Measurements from ENCODE around the gene USP6NL.

USP6NL gene

DNA sequence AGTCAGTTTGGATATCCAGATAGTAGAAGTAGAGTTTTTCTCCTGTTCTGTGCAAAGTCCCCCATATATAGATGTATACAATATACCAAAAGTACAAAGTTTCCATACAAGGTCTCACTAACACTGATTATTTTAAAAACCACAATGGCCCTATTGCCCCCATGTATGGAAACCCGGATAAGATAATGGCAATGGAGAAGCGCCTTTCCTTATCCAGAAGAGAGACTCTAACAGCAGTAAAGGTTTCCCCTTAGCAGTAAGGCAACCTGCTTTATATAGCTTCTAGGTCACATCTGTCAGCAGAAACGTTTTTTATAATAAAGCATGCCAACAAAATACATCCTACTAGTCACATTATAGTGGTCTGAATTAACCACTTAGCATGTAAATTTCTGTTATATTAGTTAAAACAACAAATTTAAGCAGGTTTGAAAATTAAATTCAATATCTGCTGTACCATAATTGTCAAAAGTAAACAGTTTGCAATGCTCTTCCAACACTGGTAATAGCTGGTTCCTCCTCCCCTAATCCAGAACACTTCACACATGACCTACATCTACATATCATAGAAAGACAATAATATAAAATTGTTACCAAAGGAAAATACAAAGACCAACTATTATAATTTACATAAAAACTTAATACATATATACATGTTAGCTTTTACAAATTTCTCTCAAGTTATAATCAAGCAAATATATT is 22.4 kb downstream of the USP6NL start:
- DNase-seq: no peak

GRCh38 chr10:11587722-11588259 is 23.7 kb downstream of the USP6NL start:
- DNase-seq: no peak

GRCh38 chr10:11586170-11586569 is 25.3 kb downstream of the USP6NL start:
- no peak for DNase-seq

DNA sequence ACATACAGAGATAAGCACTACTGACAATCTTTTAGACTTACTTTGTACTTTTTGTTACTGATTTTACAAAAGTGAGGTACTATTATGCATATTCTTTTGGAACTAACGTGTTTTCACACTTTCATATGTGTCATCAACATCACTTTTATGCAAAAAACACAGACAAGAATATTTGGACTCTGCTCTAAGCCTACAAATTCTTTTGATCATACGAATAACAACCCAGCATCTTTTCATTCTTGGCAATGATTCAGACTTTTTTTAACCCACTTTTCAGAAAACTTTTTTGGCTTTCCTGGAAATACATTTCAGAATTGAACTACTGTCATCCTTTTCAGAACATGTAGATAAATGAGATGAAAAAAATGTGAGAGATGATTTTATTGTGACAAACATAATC is 30.2 kb downstream of the USP6NL start:
- no peak for DNase-seq

- no peak for DNase-seq
These were observed 31.6 kb downstream of the USP6NL start for GRCh38 chr10:11579885-11580284.

- DNase-seq: no peak
These were observed 32.6 kb downstream of the USP6NL start for GRCh38 chr10:11578802-11579255.

- DNase-seq: no peak
These were observed 35.2 kb downstream of the USP6NL start for GRCh38 chr10:11576092-11576809.

- DNase-seq: no peak
These were observed 38.0 kb downstream of the USP6NL start for GRCh38 chr10:11573497-11573896.

DNA sequence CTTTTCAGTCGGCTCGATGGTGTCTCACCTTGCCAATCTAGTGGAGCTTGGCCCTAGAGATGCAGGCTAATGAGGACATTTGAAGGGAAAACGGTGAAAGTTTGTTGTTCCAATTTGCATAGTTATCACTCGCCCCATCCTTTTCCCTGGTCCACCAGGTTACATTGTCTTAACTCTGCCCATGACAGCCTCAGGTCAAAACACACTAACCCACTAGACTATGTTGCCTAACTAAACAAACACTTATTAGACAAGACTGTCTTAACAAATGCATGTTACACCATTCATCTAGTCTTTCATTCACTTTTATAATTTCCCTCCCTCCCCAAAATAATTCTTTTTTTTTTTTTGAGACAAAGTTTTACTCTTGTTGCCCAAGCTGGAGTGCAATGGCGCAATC is 40.7 kb downstream of the USP6NL start:
- no peak for DNase-seq

DNA sequence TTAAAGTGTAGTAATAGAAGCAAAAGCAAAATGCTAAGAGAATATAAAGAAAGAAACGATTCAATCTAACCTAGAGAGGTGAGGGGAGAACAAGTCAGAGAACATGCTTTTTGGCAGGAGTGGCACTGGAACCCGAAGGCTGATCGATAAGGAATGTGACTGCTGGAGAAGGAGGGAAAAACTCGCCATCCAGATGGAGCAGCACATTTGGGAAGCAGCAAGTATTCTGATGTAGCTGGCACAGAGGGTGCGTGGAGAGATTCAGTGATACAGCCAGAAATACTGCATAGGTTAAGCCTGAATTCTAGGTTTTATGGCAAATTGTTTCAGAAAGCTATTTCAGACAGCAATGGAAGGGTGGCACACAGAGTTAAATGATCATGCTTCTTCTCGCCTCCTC is 42.0 kb downstream of the USP6NL start:
- no peak for DNase-seq

DNA sequence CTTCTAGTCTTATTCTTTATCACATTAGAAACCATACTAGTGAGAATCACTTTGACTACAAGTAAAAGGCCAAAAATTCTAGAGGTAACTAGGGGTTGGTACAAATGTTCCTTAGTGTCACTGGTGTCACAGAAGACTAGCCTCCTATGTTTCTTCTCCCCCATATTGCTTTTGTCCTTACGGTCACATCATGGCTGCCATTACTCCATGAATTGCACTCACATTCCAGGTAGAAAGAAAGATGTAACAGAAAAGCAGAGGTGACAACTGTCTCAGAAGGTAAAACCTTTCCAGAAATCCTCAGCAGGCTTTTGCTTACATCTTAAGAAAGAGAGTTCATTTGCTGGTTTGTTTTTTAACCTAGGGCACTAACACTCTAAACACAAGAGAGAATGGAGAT is 42.9 kb downstream of the USP6NL start:
- DNase-seq: no peak

DNA sequence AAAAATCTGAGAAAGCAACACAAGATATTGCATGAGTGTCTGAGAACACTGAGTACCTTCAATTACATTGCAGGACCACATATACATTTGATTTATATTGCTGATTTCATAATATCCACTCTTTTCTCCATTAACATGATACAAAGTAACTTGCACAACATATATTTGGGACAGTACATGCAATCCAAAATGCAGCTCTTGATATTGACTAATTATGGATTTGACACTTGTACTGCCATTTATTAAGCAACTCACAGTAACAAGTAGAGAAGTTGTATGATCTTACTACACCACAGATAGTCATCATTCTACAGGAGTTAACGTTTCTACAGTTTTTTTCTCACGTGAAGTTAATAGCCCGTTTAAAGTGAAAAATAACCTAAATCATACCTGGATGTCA is 46.7 kb downstream of the USP6NL start:
- DNase-seq: no peak

DNA sequence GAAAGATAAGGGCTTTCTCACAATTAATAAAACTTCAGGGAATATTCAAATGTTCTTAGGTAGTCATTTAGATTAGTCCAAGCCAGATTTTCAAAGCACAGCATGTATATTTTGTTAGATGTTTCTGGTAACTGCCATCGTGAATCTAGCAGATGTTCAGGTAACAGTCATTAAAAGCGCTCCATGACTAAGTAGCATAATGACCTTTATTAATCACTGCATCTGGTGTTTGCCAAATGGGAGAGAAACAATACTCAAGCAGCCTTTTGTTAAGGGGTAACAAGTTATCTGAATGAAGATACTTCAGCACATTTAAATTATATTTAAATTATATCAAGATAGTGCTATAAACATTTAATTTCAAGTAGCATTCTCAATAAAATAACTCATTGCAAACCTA is 47.5 kb downstream of the USP6NL start:
- no peak for DNase-seq

DNA sequence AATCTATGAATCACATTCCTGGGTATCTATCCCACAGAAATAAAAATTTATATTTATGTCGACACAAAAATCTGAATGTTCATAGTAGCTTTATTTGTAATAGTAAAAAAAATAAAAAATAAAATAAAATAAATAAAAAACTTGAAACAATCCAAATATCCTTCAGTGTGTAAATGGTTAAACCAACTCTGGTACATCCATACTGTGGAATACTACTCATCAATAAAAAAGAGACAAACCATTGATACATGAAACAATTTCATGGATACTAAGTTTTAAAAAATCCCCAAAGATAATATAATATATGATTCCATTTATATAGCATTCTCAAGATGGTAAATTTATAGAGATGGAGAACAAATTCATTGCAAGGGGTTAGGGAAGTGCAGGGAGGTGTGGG is 48.6 kb downstream of the USP6NL start:
- DNase-seq: no peak

GRCh38 chr10:11560076-11560709 is 51.3 kb downstream of the USP6NL start:
- no peak for DNase-seq

DNA sequence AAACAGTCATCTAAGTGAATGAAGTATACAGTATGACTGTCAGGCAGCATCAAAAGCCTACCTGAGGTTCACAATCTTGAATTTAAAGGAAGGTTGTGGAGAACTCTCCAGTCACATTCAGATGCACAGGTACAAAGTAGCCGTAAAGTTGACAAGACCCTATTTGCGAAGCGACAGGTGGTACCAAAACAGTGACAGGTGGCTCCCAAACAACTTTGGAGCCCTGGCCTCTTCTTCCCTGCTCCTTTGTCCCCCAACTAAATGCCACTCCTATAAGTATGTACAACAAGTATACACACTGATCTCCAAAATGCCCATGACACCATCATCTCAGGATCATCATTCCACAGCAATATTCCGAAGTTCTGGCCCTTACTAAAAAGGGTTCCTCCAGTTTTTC is 53.5 kb downstream of the USP6NL start:
- no peak for DNase-seq

GRCh38 chr10:11557513-11557912 is 53.9 kb downstream of the USP6NL start:
- DNase-seq: no peak

DNA sequence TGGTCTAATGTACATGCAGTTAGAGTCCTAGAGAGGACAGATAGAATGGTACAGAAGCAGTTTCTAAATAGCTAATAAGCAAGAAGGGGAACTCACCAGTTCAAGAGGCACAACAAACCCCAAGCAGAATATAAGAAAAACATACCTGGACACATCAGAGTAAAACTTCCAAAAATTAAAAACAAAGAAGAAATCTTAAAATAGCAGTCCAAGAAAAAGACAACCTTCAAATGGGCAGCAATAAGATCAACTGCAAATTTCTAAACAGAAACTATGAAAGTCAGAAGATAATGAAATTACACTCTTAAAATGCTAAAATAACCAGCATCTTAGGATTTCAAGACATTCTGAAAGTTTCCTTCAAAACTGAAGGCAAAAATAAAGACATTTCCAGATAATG is 55.9 kb downstream of the USP6NL start:
- DNase-seq: no peak

- no peak for DNase-seq
These were observed 57.6 kb downstream of the USP6NL start for GRCh38 chr10:11553773-11554381.

DNA sequence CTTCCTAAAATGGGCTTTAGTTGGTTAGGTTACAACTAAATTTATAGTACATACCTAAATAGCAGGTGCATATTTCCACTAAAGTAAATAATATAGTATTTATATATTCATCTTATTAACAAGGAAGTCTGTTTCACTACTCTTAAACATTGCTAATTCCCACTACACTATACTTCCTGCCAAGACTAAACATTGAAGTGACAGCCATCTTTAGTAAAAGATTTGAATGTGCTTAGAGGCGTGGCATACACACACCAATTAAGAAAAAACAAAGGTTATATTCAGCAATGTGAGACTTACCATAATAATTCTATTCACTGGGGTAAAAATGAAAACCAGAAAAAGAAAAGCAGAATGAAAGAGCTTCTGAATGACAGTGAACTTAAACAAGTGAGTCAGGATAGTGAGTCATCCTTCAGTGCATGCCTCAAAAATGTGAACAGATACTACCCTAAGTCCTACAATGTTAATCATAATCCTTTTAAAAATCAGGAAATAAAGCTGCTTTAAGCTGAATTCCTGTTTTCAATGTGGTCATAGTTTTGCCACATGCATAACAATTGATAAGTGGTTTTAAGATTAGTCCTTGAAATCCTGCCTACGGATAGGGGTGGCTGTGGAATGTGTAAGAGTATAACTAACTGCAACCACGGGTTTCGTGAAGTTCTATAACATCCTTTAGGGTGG is 59.4 kb downstream of the USP6NL start:
- no peak for DNase-seq

DNA sequence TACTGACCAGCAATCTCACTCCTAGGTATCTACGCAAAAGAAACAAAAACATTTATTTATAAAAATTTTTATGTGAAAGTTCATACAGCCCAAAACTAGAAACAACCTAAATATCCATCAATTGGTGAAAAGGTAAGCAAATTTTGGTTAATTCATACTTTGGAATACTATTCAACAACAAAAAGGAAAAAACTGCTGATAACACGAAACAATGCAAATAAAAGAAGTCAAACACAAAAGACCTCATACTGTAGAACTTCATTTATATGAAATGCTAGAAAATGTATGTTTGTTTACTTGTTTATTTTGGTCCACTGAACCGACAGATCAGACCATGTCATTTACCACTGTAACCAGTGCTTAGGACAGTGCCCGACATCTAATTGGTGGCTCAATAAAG is 60.3 kb downstream of the USP6NL start:
- DNase-seq: no peak

DNA sequence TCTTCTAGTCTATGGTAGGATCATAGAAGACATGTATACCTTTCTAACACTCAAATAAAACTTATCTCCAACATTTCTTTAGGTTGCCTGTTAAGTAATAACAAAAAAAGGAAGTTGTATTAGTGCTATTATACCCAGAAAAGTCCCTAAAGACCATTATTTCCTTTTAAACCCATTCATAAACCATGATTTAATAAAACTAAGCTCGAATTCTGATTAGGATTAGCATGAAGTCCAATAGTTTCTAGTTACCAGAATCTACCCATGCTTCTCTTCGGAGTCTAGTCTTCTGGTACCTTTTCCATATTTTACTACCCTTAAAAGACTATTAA is 62.7 kb downstream of the USP6NL start:
- no peak for DNase-seq

All from NCI-H2081 treated with DMSO at 0.1 percent for 48 hours (cell line).